HG03064 (cell line): Measurements from ENCODE around the gene CERS6.
"Not testable (repeated sequence)": the region's sequence is repeated elsewhere in the genome, so short reads cannot be mapped to it uniquely, and the experiment has no call there.

Source experiments
- ATAC-seq: cut with Tn5 transposase; IDR thresholded peaks from one replicate; pipeline ENCODE4 v1.9.1; 2021; ENCODE audit warnings: low read depth; ENCODE audit not compliant: unreplicated experiment

CERS6 gene

GRCh38 chr2:168455645-168456520 is at the start of gene CERS6:
Gene CERS6 (plus strand): TSS chr2:168456272. CDS start chr2:168456449, 177 bp downstream.
- peak; percentile 89 for ATAC-seq

GRCh38 chr2:168412301-168412700 is 43.8 kb upstream of the CERS6 start:
- ATAC-seq, result not testable (repeated sequence)

GRCh38 chr2:168413101-168413500 is 43.0 kb upstream of the CERS6 start:
- ATAC-seq, result not testable (repeated sequence)

GRCh38 chr2:168416555-168416954 is 39.5 kb upstream of the CERS6 start:
- no peak for ATAC-seq

GRCh38 chr2:168422584-168422983 is 33.5 kb upstream of the CERS6 start:
- ATAC-seq, result no peak

- ATAC-seq, result no peak
These were observed 31.7 kb upstream of the CERS6 start for GRCh38 chr2:168424112-168424951.

- ATAC-seq, result no peak
These were observed 31.1 kb upstream of the CERS6 start for GRCh38 chr2:168424971-168425370.

- ATAC-seq, result no peak
These were observed 29.2 kb upstream of the CERS6 start for GRCh38 chr2:168426861-168427260.

- no peak for ATAC-seq
These were observed 28.6 kb upstream of the CERS6 start for GRCh38 chr2:168427451-168427850.

- ATAC-seq, result no peak
These were observed 27.6 kb upstream of the CERS6 start for GRCh38 chr2:168428431-168428830.

GRCh38 chr2:168429988-168430387 is 26.1 kb upstream of the CERS6 start:
- ATAC-seq, result no peak

- ATAC-seq, result no peak
These were observed 25.6 kb upstream of the CERS6 start for GRCh38 chr2:168430431-168430830.

- ATAC-seq, result no peak
These were observed 24.6 kb upstream of the CERS6 start for GRCh38 chr2:168431301-168432024.

GRCh38 chr2:168432100-168432499 is 24.0 kb upstream of the CERS6 start:
- ATAC-seq, result no peak

- ATAC-seq, result no peak
These were observed 23.4 kb upstream of the CERS6 start for GRCh38 chr2:168432565-168433186.

- ATAC-seq, result no peak
These were observed 22.5 kb upstream of the CERS6 start for GRCh38 chr2:168433527-168433926.

GRCh38 chr2:168434146-168434545 is 21.9 kb upstream of the CERS6 start:
- ATAC-seq, result no peak

- ATAC-seq, result no peak
These were observed 19.2 kb upstream of the CERS6 start for GRCh38 chr2:168436840-168437239.

- ATAC-seq, result no peak
These were observed 17.5 kb upstream of the CERS6 start for GRCh38 chr2:168438553-168438952.

GRCh38 chr2:168439536-168439935 is 16.5 kb upstream of the CERS6 start:
- no peak for ATAC-seq
